Tibial nerve (tissue), 4 donors: ENCODE measurements around the gene GBX1. TPM values are rescaled to one million over a fixed set of nuclear protein-coding genes. Genes with fewer than 3 reads are reported as not detected.
A peak's percentile ranks its signal among the peaks of the same experiment; 100 is the strongest.

Experiments
- DNase-seq, 2 donors: peaks; one replicate each; pipeline ENCODE4 v3.0.0-alpha.2; 2019; ENCODE audit warnings: low spot score in 2 of 2
- H3K27ac ChIP-seq, 4 donors: fragments of 200-600 bp; sonication (generic) in 3 of 4; one replicate each; pipeline ENCODE4 v1.5.1; 2017 to 2019; ENCODE audit warnings: mild to moderate bottlenecking in 1 of 4
- H3K27me3 ChIP-seq, 2 donors: fragments of 200-600 bp; sonication (generic) in 1 of 2; one replicate each; pipeline versions ENCODE4 v1.5.1 to v1.6.0; 2017 to 2019
- H3K36me3 ChIP-seq, 3 donors: fragments of 200-600 bp; sonication (generic); one replicate each; pipeline ENCODE4 v1.5.1; 2018 to 2019
- H3K4me1 ChIP-seq, 4 donors: fragments of 200-600 bp; sonication (generic) in 3 of 4; one replicate each; pipeline ENCODE4 v1.5.1; 2017 to 2019
- H3K4me3 ChIP-seq, 4 donors: fragments of 200-600 bp; sonication (generic) in 3 of 4; one replicate each; pipeline ENCODE4 v1.5.1; 2017 to 2019; ENCODE audit warnings: mild to moderate bottlenecking in 1 of 4, moderate library complexity in 1 of 4
- H3K9me3 ChIP-seq, 4 donors: fragments of 200-600 bp; sonication (generic) in 3 of 4; one replicate each; pipeline ENCODE4 v1.5.1; 2017 to 2019
- CTCF ChIP-seq, 5 experiments: fragments of 200-600 bp in 3 of 5; fragments of 450-650 bp in 2 of 5; sonication (generic) in 3 of 5; IDR thresholded peaks; one replicate each; pipeline ENCODE4 v1.5.1; 2016 to 2019; ENCODE audit warnings: antibody characterized with exemption in 5 of 5, mild to moderate bottlenecking in 3 of 5, moderate library complexity in 2 of 5
- EP300 ChIP-seq, 2 donors: sonication (generic); formaldehyde crosslinking; IDR thresholded peaks; one replicate each; pipeline ENCODE4 v1.6.1; 2017; ENCODE audit warnings: antibody characterized with exemption in 2 of 2, mild to moderate bottlenecking in 1 of 2
- POLR2A ChIP-seq, 2 donors: fragments of 450-650 bp; IDR thresholded peaks; one replicate each; pipeline ENCODE4 v1.6.1; 2017; ENCODE audit warnings: antibody characterized with exemption in 2 of 2, mild to moderate bottlenecking in 2 of 2, moderate library complexity in 2 of 2
- WGBS, 2 donors: methylation state at CpG; one replicate each; pipeline ENCODE4 v1.1.5; 2018; 5-methylcytosine and 5-hydroxymethylcytosine counted together
- total RNA-seq, 4 donors: library from RNA; depleted of rRNA; stranded (reverse); fragments of >200 nt; gene quantifications; one replicate each; pipeline ENCODE4 v1.1.0, GENCODE V29; 2016

Gene GBX1
- not detected for total RNA-seq

DNA sequence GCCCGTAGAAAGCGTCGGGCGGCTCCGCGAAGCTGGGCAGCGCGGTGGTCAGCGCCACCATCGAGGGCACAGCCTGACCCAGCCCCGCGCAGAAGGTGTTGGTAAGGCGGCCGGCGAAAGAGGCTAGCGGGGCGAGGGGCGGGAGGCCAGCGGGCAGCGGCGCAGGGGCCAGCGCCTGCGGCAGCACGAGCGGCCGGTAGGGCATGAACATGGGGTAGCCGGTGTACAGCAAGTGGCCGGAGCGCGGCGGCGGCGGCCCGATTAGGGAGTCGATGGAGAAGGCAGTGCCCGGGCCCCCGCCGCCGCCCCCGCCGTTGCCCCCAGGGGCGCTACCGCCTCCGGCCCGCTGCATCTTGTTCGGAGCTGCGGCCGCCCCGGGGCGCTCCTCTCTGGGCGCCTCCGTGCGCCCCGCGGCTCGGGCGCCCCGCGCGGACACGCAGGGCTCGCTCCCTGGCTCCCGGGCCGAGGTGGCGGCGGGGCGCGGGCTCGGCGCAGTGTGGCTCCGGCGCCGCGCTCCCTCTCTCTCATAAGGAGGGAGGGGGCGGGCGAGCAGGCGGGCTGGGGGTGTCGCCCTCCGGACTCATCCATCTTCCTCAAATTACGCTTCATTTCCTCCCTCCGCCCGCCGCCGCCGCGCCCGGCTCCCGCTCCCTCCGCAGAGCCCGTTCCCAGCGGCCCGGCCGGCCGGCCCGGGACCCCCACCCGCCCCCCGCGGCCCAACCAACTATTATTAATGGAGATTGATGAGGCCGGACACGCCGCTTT lies at the start of gene GBX1:
GBX1 (minus strand) TSS at position 498 of the 765 bp plus-strand sequence; CDS start at position 352, 146 bp downstream.
- 1 to 2% methylated on average over 18 to 31 of the region's 101 CpGs for WGBS, 2 donors
- no peak within 1 kb of the TSS for H3K27ac ChIP-seq
- peak within 1 kb of the TSS; percentile 22 to 54 (median 32) for H3K4me3 ChIP-seq
- no peaks in the 10 kb centered on the region for H3K9me3 ChIP-seq
- H3K36me3 ChIP-seq, result no peaks in the 10 kb centered on the region
- peaks cover 0 to 21% (median 12%) of the 10 kb centered on the region in 4 donors for H3K4me1 ChIP-seq
- H3K27me3 ChIP-seq, result peaks cover 2 to 83% of the 10 kb centered on the region in 2 donors
- no peak for TF ChIP-seq EP300 (IDR thresholded peaks at IDR 0.05)
- TF ChIP-seq CTCF (IDR thresholded peaks at IDR 0.05), result peak in 1 of 5 experiments; percentile 10
- no peak for TF ChIP-seq POLR2A (IDR thresholded peaks at IDR 0.05)
- DNase-seq, result no peak

GRCh38 chr7:151215396-151215795 lies 47.9 kb upstream of the GBX1 start:
- H3K36me3 ChIP-seq, result peaks cover 0 to 100% (median 25%) of the 10 kb centered on the region in 3 donors
- H3K9me3 ChIP-seq, result no peaks in the 10 kb centered on the region
- no peak for DNase-seq
- no peaks in the 10 kb centered on the region for H3K27me3 ChIP-seq
- WGBS, 2 donors, result 93 to 96% methylated on average over 5 of the region's 5 CpGs
- TF ChIP-seq CTCF (IDR thresholded peaks at IDR 0.05) (no peak), POLR2A (IDR thresholded peaks at IDR 0.05) (no peak), EP300 (IDR thresholded peaks at IDR 0.05) (no peak)
- H3K27ac ChIP-seq, result no peak overlapping the region
- H3K4me1 ChIP-seq, result no peaks in the 10 kb centered on the region
- H3K4me3 ChIP-seq, result no peak overlapping the region

- Histone ChIP-seq H3K4me3 (no peak overlapping the region), H3K9me3 (no peaks in the 10 kb centered on the region), H3K4me1 (no peaks in the 10 kb centered on the region), H3K27me3 (no peaks in the 10 kb centered on the region), H3K27ac (no peak overlapping the region), H3K36me3 (peaks cover 0 to 96% (median 20%) of the 10 kb centered on the region in 3 donors)
- WGBS, 2 donors, result 73 to 84% methylated on average over 3 of the region's 3 CpGs
- no peak for DNase-seq
- TF ChIP-seq EP300 (IDR thresholded peaks at IDR 0.05), result no peak
- no peak for TF ChIP-seq POLR2A (IDR thresholded peaks at IDR 0.05)
- TF ChIP-seq CTCF (IDR thresholded peaks at IDR 0.05), result no peak
Measured at GRCh38 chr7:151213826-151214225, 46.3 kb upstream of the GBX1 start.

GRCh38 chr7:151212626-151213025 lies 45.1 kb upstream of the GBX1 start:
- Histone ChIP-seq H3K4me3 (no peak overlapping the region), H3K36me3 (peaks cover 0 to 84% (median 17%) of the 10 kb centered on the region in 3 donors), H3K27me3 (no peaks in the 10 kb centered on the region), H3K27ac (no peak overlapping the region), H3K9me3 (no peaks in the 10 kb centered on the region), H3K4me1 (no peaks in the 10 kb centered on the region)
- no peak for TF ChIP-seq CTCF (IDR thresholded peaks at IDR 0.05)
- DNase-seq, result no peak
- 86 to 92% methylated on average over 5 of the region's 5 CpGs for WGBS, 2 donors

GRCh38 chr7:151211155-151211772 lies 43.8 kb upstream of the GBX1 start:
- no peak overlapping the region for H3K4me3 ChIP-seq
- H3K27ac ChIP-seq, result no peak overlapping the region
- DNase-seq, result no peak
- no peaks in the 10 kb centered on the region for H3K27me3 ChIP-seq
- no peaks in the 10 kb centered on the region for H3K9me3 ChIP-seq
- 78 to 81% methylated on average over 3 of the region's 3 CpGs for WGBS, 2 donors
- TF ChIP-seq POLR2A (IDR thresholded peaks at IDR 0.05), result no peak
- TF ChIP-seq CTCF (IDR thresholded peaks at IDR 0.05), result no peak
- TF ChIP-seq EP300 (IDR thresholded peaks at IDR 0.05), result no peak
- H3K4me1 ChIP-seq, result no peaks in the 10 kb centered on the region
- peaks cover 0 to 70% (median 17%) of the 10 kb centered on the region in 3 donors for H3K36me3 ChIP-seq
